MCF 10A (cell line): Measurements from ENCODE around the gene OR1M1. TPM values are rescaled to one million over a fixed set of nuclear protein-coding genes. Genes with fewer than 3 reads are reported as not detected.

Experiments
- BruUV-seq: library from RNA; stranded (reverse); fragments of 400-500 nt; replicated peaks from 2 replicates; lab custom pipeline; 2021; lab: Mats Ljungman, UMichigan
- CTCF ChIA-PET: fragments of 300-600 bp; sonication (Branson Sonifier 250); formaldehyde crosslinking; extraction: SDS; loops from one replicate; lab custom pipeline; 2021; ENCODE audit warnings: antibody characterized with exemption, inconsistent platforms; lab: Yijun Ruan, JAX
- POLR2A ChIA-PET: fragments of 300-600, 350-650 bp; sonication (Branson Sonifier 250); formaldehyde crosslinking; extraction: SDS; loops from one replicate; lab custom pipeline; 2020; ENCODE audit warnings: antibody characterized with exemption, inconsistent platforms; lab: Yijun Ruan, JAX
- DNase-seq: peaks from one replicate; pipeline ENCODE4 v3.0.0-alpha.2; 2018; ENCODE audit not compliant: unreplicated experiment
- H3K27ac Mint-ChIP-seq: one replicate; pipeline ENCODE4 v1.8.0; 2022; ENCODE audit warnings: mild to moderate bottlenecking, low read depth, mixed read lengths; ENCODE audit not compliant: unreplicated experiment
- H3K27me3 Mint-ChIP-seq: one replicate; pipeline ENCODE4 v1.8.0; 2022; ENCODE audit warnings: mixed read lengths; ENCODE audit not compliant: insufficient read depth, unreplicated experiment
- H3K36me3 Mint-ChIP-seq: one replicate; pipeline ENCODE4 v1.8.0; 2022; ENCODE audit warnings: mild to moderate bottlenecking, moderate library complexity, mixed read lengths; ENCODE audit not compliant: insufficient read depth, unreplicated experiment
- H3K4me1 Mint-ChIP-seq: one replicate; pipeline ENCODE4 v1.8.0; 2022; ENCODE audit warnings: mixed read lengths; ENCODE audit not compliant: insufficient read depth, unreplicated experiment
- H3K4me3 Mint-ChIP-seq: one replicate; pipeline ENCODE4 v1.8.0; 2022; ENCODE audit warnings: mild to moderate bottlenecking, moderate library complexity, mixed read lengths; ENCODE audit not compliant: unreplicated experiment
- H3K9me3 Mint-ChIP-seq: one replicate; pipeline ENCODE4 v1.8.0; 2022; ENCODE audit warnings: mixed read lengths; ENCODE audit not compliant: unreplicated experiment
- intact Hi-C: fragments of 100-400 bp; cut with micrococcal nuclease; formaldehyde crosslinking; loops from 2 replicates; pipeline ENCODE4 v1.14.1; 2022
- total RNA-seq: library from RNA; stranded (reverse); gene quantifications from 2 replicates; pipeline ENCODE4 v1.2.3, GENCODE V29; 2022
- TF ChIP-seq, protein P1 (sequence below): fragments of 200-600 bp; IDR thresholded peaks from one replicate; pipeline ENCODE4 v1.8.0; 2022; ENCODE audit warnings: antibody characterized with exemption, mild to moderate bottlenecking; ENCODE audit not compliant: unreplicated experiment

OR1M1 gene
- total RNA-seq, 1 experiment from 2014 or later, result not detected

DNA sequence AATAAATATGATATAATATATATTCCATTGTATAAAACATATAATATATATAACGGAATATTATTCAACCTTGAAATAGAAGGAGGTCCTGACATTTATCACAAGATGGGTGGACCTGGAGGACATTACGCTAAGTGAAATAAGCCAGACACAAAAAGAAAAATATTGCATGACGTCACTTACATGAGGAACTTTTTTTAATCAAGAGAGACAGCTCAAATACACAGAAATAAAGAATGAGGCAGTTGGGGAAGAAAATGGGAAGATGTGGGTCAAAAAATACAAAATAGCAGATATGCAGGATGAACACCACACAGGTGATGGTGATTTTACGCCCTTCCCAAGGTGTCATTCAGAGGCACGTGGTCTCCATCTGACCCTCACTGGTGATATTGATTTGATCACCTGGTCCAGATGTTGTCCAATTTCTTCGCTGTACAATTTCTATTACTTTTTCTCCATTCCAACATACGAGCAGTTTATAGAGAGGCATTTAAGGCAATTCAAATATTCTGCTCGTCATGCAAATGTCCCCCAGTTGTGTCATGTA is 52.8 kb downstream of the OR1M1 start:
- no peak for DNase-seq
- Mint-ChIP-seq H3K27me3 (no peaks in the 10 kb centered on the region), H3K4me1 (no peaks in the 10 kb centered on the region), H3K4me3 (peak overlapping the region; percentile 99), H3K9me3 (peaks cover 12% of the 10 kb centered on the region), H3K36me3 (peaks cover 9% of the 10 kb centered on the region), H3K27ac (peak overlapping the region; percentile 97)
- BruUV-seq, result TSS peak; percentile 79
- intact Hi-C loops, result loop anchor here (1.0 to 10.0 kb wide), 7 partner anchors 168 to 888 kb away; partner anchors contain the start of genes MBD3L1, ZNF266, ZNF426 and ZNF558
- TF ChIP-seq, protein P1, sequence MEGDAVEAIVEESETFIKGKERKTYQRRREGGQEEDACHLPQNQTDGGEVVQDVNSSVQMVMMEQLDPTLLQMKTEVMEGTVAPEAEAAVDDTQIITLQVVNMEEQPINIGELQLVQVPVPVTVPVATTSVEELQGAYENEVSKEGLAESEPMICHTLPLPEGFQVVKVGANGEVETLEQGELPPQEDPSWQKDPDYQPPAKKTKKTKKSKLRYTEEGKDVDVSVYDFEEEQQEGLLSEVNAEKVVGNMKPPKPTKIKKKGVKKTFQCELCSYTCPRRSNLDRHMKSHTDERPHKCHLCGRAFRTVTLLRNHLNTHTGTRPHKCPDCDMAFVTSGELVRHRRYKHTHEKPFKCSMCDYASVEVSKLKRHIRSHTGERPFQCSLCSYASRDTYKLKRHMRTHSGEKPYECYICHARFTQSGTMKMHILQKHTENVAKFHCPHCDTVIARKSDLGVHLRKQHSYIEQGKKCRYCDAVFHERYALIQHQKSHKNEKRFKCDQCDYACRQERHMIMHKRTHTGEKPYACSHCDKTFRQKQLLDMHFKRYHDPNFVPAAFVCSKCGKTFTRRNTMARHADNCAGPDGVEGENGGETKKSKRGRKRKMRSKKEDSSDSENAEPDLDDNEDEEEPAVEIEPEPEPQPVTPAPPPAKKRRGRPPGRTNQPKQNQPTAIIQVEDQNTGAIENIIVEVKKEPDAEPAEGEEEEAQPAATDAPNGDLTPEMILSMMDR, result no peak
- ChIA-PET CTCF (interaction anchor here (1.2 kb wide), 1 partner anchor 483 kb away, joined by 3 read pairs; no protein-coding TSS in a partner anchor), POLR2A (interaction anchor here (0.7 kb wide), 1 partner anchor 64 kb away, joined by 5 read pairs; no protein-coding TSS in a partner anchor)

DNA sequence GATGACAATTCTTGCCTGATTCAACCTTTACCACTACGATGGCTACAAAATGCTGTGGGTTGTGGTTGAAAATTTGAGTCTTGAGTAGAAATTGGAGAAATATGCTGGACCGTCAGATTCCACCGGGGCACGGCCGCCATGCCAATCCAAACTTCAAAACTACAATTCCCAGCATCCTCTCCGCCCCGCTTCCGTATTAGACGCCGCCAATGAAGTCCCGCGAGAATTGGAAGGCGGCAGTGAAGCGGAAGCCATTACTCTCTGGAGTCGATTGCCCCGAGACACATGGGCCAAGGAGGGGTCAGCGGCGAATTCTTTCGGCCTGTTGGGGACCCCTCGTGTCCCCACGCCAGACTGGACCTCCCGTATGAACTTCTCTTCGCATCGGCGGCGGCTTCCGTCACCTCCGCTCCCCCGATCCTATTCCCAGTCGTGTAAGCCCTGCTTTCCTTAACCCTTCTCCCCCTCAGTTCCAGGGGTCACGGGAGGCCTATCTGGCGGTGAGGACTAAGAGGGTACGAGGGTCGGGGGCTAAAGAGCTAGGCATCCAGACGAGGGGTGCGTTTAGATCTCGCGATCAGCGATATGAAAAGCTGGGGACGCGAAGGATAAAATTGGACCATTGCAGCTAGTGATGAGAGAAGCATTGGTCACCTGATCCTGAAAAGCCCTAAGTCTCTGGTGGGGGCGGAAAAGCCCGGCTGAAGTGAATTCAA is 53.5 kb downstream of the OR1M1 start, which contains the start of gene ZNF317:
Gene ZNF317 (plus strand): TSS at position 239 of the 716 bp plus-strand sequence. CDS start 15,620 bp downstream, outside the sequence.
- POLR2A ChIA-PET, result interaction anchor here (0.7 to 1.4 kb wide), 5 partner anchors 130 to 628 kb away, joined by 3 to 8 read pairs (median 3); partner anchors contain the start of gene ZNF846
- Mint-ChIP-seq H3K27me3 (no peaks in the 10 kb centered on the region), H3K9me3 (peaks cover 16% of the 10 kb centered on the region), H3K36me3 (peaks cover 14% of the 10 kb centered on the region), H3K27ac (peak within 1 kb of the TSS; percentile 97), H3K4me1 (no peaks in the 10 kb centered on the region), H3K4me3 (peak within 1 kb of the TSS; percentile 99)
- no TSS peak for BruUV-seq
- CTCF ChIA-PET, result interaction anchor here (0.6 kb wide), 2 partner anchors 879 to 1350 kb away, joined by 3 read pairs; no protein-coding TSS in a partner anchor
- intact Hi-C loops, result loop anchor here (1.0 to 5.0 kb wide), 4 partner anchors 308 to 656 kb away; partner anchors contain the start of genes MBD3L1, ZNF426 and ZNF558
- peak; percentile 95 for DNase-seq
- TF ChIP-seq, protein P1, result no peak

DNA sequence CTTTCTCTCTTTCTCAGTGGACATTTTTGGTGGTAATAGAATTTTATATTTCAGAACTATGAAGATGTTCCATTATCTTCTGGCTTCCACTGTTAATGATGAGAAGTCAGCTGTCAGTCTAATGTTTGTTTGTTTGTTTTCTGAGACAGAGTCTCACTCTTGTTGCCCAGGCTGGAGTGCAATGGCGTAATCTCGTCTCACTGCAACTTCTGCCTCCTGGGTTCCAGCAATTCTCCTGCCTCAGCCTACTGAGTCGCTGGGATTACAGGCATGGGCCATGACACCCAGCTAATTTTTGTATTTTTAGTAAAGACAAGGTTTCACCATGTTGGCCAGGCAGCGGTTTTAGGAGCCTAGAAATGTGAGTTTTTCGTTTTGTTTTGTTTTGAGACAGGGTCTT is 58.1 kb downstream of the OR1M1 start:
- Mint-ChIP-seq H3K4me1 (peaks cover 12% of the 10 kb centered on the region), H3K9me3 (peaks cover 39% of the 10 kb centered on the region), H3K27ac (no peak overlapping the region), H3K4me3 (no peak overlapping the region), H3K36me3 (peaks cover 50% of the 10 kb centered on the region), H3K27me3 (no peaks in the 10 kb centered on the region)
- intact Hi-C loops, result loop anchor here (5.0 kb wide), 1 partner anchor 313 kb away; the partner anchor contains the start of genes MBD3L1 and ZNF558
- ChIA-PET CTCF (no interaction called here), POLR2A (no interaction called here)
- no TSS peak for BruUV-seq
- peak; percentile 11 for DNase-seq
- TF ChIP-seq, protein P1, result no peak

Other genes with a start within 250 kb of the OR1M1 start
- under 0.01 and 0.05 TPM in 2 replicates for gene MUC16, start 76.7 kb upstream of the OR1M1 start, total RNA-seq
- gene OR7G2, start 20.4 kb downstream of the OR1M1 start, total RNA-seq, result not detected in 2 replicates
- gene OR7G1, start 28.7 kb downstream of the OR1M1 start, total RNA-seq, result not detected in 2 replicates
- gene OR7G3, start 39.9 kb downstream of the OR1M1 start, total RNA-seq, result not detected in 2 replicates
- 33.9 and 36.6 TPM in 2 replicates for gene ZNF317, start 53.3 kb downstream of the OR1M1 start, total RNA-seq
- not detected in 2 replicates for gene OR7D2, start 91.9 kb downstream of the OR1M1 start, total RNA-seq
- not detected in 2 replicates for gene OR7D4, start 132.5 kb downstream of the OR1M1 start, total RNA-seq
- gene OR7E24, start 163.9 kb downstream of the OR1M1 start, total RNA-seq, result not detected in 2 replicates
- 6.4 and 6.7 TPM in 2 replicates for gene ZNF699, start 222.8 kb downstream of the OR1M1 start, total RNA-seq
- gene ZNF559, start 237.1 kb downstream of the OR1M1 start, total RNA-seq, result 10.7 and 13.1 TPM in 2 replicates